HK-2 (cell line): Measurements from ENCODE around the gene SPDYE2.
"Not testable (repeated sequence)": the region's sequence is repeated elsewhere in the genome, so short reads cannot be mapped to it uniquely, and the experiment has no call there.

Experiments used
- DNase-seq: peaks from one replicate; pipeline ENCODE4 v3.0.0-alpha.2; 2018; ENCODE audit not compliant: unreplicated experiment

The SPDYE2 gene

DNA sequence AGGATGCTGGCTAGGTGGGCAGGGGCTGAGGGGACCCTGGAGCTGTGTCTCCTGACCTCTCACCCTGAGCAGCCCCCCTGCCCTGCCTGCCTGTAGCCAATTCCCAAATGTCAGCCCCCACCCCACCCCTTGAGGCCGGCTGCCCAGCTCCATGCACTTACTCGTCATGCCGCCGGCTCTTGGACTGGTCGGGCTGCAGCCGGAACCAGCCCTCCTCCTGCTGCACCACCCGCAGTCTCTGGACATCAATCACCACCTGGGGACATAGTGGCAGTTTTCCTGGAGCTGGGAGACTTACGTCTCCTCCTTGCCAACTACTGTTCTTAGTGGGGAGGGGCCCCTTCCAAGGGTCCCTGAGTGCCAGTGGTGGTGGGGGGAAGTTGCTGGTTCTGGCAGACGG, 48.7 kb downstream of the SPDYE2 start:
- not testable (repeated sequence) for DNase-seq

DNA sequence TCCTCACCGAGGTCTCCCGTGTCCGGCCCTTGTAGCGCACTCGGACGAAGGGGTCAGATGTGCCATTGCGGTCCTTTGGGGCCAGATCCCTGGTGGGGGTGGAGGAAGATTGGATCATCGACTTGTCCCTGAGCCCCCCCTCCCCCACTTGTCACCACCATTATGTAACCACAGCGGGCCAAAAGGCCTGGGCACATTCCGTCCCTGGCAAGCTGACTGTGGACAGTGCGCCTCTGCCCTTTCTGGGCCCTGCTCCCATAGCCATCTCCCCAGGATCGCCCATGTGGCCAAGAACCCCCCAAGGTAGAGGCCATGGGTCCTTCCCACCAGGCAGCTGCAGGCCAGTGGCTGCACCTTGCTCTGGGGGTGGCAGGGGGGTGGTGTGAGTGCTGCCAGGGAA, 51.3 kb downstream of the SPDYE2 start:
- DNase-seq: not testable (repeated sequence)

DNA sequence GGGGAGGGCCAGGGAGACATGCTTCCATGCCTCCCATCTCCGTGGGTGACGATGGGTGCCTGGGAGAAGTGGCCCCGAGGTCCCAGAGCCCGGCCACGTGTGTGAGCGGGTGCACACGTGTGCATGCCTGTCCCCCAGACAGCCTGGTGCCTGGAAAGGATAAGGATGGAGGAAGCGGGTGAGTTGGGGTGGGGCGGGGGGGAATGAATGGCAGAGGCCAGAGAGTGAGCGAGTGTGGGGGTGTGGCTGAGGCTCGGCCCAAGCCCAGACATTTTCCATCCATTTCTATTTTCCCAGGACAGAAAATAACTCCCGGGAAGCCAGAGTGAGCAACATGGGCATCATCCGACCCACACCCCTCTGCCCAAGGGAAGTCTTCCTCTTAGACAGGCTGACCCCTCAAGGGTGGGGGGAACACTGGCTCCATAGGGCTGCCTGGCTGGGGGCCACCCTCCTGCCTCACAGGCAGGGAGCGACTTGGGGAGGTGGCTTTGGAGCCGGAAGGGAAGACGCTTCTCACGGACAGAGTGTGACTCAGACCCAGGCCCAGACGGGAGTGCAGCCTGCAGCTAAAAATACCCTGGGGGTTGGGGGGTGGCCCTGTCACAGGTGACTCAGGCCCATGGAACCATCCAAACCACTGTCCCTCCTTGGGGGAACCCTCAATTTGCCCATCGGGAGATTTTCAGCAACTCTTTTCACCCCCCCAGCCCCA, 53.6 kb downstream of the SPDYE2 start:
- DNase-seq: not testable (repeated sequence)

DNA sequence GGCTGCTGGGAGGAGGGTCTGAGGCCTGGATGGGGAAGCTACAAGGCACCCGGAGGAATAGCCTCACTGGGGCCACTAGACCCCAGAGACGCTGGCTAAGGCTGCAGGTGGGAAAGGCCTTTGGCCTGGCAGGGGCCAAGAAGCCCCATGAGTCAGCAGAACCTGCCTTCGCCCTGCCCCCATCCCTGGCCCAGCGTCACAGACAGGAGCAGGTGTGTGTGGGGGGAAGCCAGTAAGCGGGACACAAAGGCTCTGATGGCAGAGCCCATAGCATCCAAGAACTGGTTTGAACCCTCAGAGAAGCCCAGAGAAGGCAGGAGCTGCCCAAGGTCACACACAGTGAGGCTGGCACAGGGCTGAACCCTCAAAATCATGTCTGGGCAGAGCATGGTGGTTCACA, 55.8 kb downstream of the SPDYE2 start:
- DNase-seq: not testable (repeated sequence)

DNA sequence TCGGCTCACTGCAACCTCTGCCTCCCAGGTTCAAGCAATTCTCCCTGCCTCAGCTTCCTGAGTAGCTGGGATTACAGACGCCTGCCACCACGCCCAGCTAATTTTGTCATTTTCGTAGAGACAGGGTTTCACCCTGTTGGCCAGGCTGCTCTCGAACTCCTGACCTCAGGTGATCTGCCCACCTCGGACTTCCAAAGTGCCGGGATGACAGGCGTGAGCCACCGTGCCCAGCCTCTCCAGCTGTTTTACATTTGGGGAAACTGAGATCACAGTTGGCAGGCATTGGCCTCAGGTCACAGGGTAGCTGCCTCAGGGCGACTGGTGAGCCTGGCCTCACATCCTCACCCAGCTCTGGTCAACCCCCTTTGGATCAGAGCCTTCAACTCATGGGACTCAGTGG, 58.7 kb downstream of the SPDYE2 start:
- DNase-seq: not testable (repeated sequence)

DNA sequence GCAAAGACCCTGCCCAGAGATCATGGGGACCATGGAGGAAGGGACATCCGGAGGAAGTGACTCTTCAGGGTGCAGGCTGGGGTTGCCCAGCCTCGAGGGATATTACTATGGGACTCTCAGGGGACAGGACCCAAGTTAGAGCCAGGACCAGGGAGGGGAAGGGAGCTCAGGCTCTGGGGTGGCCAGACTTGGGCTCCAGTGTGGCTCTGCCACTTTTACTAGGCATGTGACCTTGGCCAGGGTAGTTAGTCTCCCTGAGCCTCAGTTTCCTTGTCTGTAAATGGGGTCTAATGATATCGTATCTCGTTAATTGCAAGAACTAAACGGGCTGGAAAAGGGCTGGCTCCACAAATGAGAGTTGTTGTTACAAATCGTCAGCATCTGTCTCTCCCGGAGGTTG, 59.4 kb downstream of the SPDYE2 start:
- not testable (repeated sequence) for DNase-seq

DNA sequence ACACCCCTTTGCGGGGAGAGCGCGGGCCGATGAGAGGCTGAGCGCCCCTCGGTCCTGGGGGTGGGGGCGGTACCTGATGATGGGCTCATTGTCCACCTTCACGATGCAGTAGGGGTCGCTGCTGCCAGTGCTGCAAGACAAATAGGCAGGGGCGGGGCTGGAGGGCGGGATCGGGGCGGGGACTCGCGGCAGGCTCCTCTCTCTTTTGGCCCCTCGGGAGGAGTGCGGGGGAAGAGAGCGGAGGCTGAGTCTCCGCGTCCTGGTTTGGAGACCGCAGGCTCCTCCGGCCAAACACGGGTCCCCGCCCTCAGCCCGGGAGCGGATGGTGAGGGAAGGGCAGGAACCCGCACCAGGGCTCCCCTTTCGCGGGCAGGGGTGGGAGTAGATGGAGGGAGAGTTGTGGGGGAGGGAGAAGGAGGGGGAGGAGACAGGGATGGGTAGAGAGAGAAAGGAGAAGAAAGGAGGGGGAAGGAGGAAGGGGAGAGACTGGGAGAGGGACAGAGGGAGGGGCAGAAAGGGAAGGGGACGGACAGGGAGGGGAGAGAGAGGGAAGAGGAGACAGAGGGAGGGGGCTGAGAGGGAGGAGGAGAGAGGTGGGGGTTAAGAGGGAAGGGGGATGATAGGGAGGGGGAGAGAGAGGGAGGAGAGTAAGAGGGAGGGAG, 60.1 kb downstream of the SPDYE2 start:
- not testable (repeated sequence) for DNase-seq

DNA sequence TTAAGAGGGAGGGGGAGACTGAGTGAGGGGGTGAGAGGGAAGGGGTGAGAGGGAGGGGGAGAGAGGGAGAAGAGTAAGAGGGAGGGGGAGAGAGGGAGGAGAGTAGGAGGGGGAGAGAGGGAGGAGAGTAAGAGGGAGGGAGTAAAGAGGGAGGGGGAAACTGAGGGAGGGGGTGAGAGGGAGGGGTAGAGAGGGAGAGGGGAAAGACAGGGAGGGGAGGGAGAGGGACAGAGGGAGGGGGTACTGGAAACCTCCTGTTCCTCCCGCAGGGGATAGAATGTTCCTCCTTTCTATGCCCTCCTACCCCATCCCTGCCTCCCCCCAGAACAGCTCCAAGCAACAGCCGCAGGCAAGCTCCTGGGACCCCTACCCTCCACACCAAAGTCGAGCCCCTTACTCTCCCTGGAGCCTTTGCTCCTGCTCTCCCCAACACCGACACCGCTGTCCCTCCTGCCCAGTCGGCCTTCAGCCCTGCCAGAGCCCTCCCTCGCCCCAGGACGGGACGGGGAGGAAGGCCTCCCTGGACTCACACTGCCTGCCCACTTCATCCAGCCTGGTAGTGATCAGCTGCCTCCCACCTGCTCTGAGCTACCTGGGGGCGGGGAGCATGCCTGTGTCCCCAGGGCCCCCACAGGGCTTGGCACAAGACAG, 60.8 kb downstream of the SPDYE2 start:
- DNase-seq: not testable (repeated sequence)
